ENCODE measurements around the gene MET.

MET gene

GRCh38 chr7:116687801-116688201 lies 15.8 kb downstream of the MET start:
- H3K36me3 ChIP-seq: no peaks in the 10 kb centered on the region
- no peak overlapping the region for H3K4me3 ChIP-seq (ENCODE audit: low read depth, low read length)
- H3K27me3 ChIP-seq (ENCODE audit: insufficient read depth, low read depth, severe bottlenecking): no peaks in the 10 kb centered on the region
- DNase-seq: no peak
- no peak overlapping the region for H3K27ac ChIP-seq
- TF ChIP-seq CTCF (IDR thresholded peaks at IDR 0.05; ENCODE audit: low read depth, low read length): no peak
- no peaks in the 10 kb centered on the region for H3K9me3 ChIP-seq (ENCODE audit: severe bottlenecking)

- Histone ChIP-seq H3K27ac (no peak overlapping the region), H3K4me3 (ENCODE audit: low read depth, low read length) (no peak overlapping the region), H3K36me3 (no peaks in the 10 kb centered on the region), H3K27me3 (ENCODE audit: insufficient read depth, low read depth, severe bottlenecking) (no peaks in the 10 kb centered on the region), H3K9me3 (ENCODE audit: severe bottlenecking) (no peaks in the 10 kb centered on the region)
- TF ChIP-seq CTCF (IDR thresholded peaks at IDR 0.05; ENCODE audit: low read depth, low read length): no peak
- no peak for DNase-seq
These were observed 17.8 kb downstream of the MET start for GRCh38 chr7:116689790-116690259.

GRCh38 chr7:116691664-116692063 lies 19.7 kb downstream of the MET start:
- TF ChIP-seq CTCF (IDR thresholded peaks at IDR 0.05; ENCODE audit: low read depth, low read length): no peak
- DNase-seq: no peak
- Histone ChIP-seq H3K27me3 (ENCODE audit: insufficient read depth, low read depth, severe bottlenecking) (no peaks in the 10 kb centered on the region), H3K9me3 (ENCODE audit: severe bottlenecking) (no peaks in the 10 kb centered on the region), H3K4me3 (ENCODE audit: low read depth, low read length) (no peak overlapping the region), H3K27ac (no peak overlapping the region), H3K36me3 (no peaks in the 10 kb centered on the region)

- no peak overlapping the region for H3K4me3 ChIP-seq (ENCODE audit: low read depth, low read length)
- no peaks in the 10 kb centered on the region for H3K27me3 ChIP-seq (ENCODE audit: insufficient read depth, low read depth, severe bottlenecking)
- no peak overlapping the region for H3K27ac ChIP-seq
- no peak for TF ChIP-seq CTCF (IDR thresholded peaks at IDR 0.05; ENCODE audit: low read depth, low read length)
- DNase-seq: no peak
- no peaks in the 10 kb centered on the region for H3K36me3 ChIP-seq
- no peaks in the 10 kb centered on the region for H3K9me3 ChIP-seq (ENCODE audit: severe bottlenecking)
These were observed 20.7 kb downstream of the MET start for GRCh38 chr7:116692401-116693308.

- H3K36me3 ChIP-seq: no peaks in the 10 kb centered on the region
- H3K27ac ChIP-seq: no peak overlapping the region
- no peak for TF ChIP-seq CTCF (IDR thresholded peaks at IDR 0.05; ENCODE audit: low read depth, low read length)
- H3K9me3 ChIP-seq (ENCODE audit: severe bottlenecking): no peaks in the 10 kb centered on the region
- H3K27me3 ChIP-seq (ENCODE audit: insufficient read depth, low read depth, severe bottlenecking): no peaks in the 10 kb centered on the region
- H3K4me3 ChIP-seq (ENCODE audit: low read depth, low read length): no peak overlapping the region
- no peak for DNase-seq
These were observed 24.7 kb downstream of the MET start for GRCh38 chr7:116696707-116697106.
